Upper lobe of right lung (tissue), 1 donor: ENCODE results near the gene ENPP7. TPM values are rescaled to one million over a fixed set of nuclear protein-coding genes. Genes with fewer than 3 reads are reported as not detected.

ENCODE experiments used
- ATAC-seq: fragments of 200-7000 bp; cut with Tn5 transposase; one replicate; pipeline ENCODE4 v1.9.1; 2020; ENCODE audit warnings: mild to moderate bottlenecking, moderate library complexity
- DNase-seq: peaks from one replicate; pipeline ENCODE4 v3.0.0-alpha.2; 2020
- H3K27ac ChIP-seq: fragments of 200-600 bp; one replicate; pipeline ENCODE4 v1.8.0; 2022
- H3K27me3 ChIP-seq: fragments of 200-600 bp; one replicate; pipeline ENCODE4 v1.8.0; 2022; ENCODE audit warnings: mild to moderate bottlenecking
- H3K36me3 ChIP-seq: fragments of 200-600 bp; one replicate; pipeline ENCODE4 v1.8.0; 2022
- H3K4me1 ChIP-seq: fragments of 200-600 bp; one replicate; pipeline ENCODE4 v1.8.0; 2022
- H3K4me3 ChIP-seq: fragments of 200-600 bp; one replicate; pipeline ENCODE4 v1.8.0; 2022; ENCODE audit warnings: mild to moderate bottlenecking
- H3K9me3 ChIP-seq: fragments of 200-600 bp; one replicate; pipeline ENCODE4 v1.8.0; 2022
- intact Hi-C: fragments of 100-400 bp; cut with DNase I; formaldehyde crosslinking; loops from one replicate; pipeline ENCODE4 v1.11.0; 2022
- total RNA-seq: library from RNA; stranded (reverse); fragmentation: NEBNext Ultra II Directional; extraction: Animal tissue kit (Norgen Biotek cat#: 25700); gene quantifications from one replicate; pipeline ENCODE4 v1.2.1, GENCODE V29; 2021
- TF ChIP-seq, protein P1 (sequence below): fragments of 200-600 bp; IDR thresholded peaks from one replicate; pipeline ENCODE4 v1.8.0; 2022; ENCODE audit warnings: antibody characterized with exemption
- donor health status: DM: no; HTN: yes; CAD: no; lungs with severe emphysema.

The ENPP7 gene
- total RNA-seq, 1 donor from 2014 or later = not detected

DNA sequence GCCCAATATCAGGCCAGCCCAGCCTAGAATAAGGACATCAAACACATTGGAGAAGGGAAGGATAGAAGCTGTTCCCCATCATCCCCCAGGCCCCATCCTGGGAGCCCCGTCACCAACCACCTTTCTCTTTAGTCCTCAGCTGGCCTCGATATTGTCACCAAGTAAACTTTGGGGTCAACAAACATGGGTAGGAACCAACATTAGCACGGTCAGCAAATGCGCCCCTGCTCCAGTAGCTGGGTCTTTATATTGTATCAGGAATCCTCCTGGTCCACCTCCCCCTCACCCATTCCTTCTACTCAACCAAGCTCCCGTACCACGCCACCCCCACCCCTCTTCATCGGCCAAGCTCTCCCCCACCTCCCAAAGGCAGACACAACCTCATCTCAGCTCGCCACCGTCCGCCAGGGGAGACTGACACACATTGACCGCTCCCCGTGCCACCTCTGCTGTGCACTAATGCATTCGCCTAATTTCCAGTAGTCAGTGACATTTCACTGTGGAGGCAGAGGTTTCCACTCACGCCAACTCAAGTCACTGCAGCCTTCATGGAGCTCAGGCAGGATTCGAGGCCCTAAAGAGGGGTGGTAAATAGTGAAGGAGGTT is 26.5 kb downstream of the ENPP7 start:
- no peaks in the 10 kb centered on the region for H3K4me1 ChIP-seq
- H3K9me3 ChIP-seq = no peaks in the 10 kb centered on the region
- intact Hi-C loops = no loop called here
- no peak overlapping the region for H3K4me3 ChIP-seq
- peaks cover 15% of the 10 kb centered on the region for H3K27me3 ChIP-seq
- no peak overlapping the region for H3K27ac ChIP-seq
- no peak for ATAC-seq
- TF ChIP-seq, protein P1, sequence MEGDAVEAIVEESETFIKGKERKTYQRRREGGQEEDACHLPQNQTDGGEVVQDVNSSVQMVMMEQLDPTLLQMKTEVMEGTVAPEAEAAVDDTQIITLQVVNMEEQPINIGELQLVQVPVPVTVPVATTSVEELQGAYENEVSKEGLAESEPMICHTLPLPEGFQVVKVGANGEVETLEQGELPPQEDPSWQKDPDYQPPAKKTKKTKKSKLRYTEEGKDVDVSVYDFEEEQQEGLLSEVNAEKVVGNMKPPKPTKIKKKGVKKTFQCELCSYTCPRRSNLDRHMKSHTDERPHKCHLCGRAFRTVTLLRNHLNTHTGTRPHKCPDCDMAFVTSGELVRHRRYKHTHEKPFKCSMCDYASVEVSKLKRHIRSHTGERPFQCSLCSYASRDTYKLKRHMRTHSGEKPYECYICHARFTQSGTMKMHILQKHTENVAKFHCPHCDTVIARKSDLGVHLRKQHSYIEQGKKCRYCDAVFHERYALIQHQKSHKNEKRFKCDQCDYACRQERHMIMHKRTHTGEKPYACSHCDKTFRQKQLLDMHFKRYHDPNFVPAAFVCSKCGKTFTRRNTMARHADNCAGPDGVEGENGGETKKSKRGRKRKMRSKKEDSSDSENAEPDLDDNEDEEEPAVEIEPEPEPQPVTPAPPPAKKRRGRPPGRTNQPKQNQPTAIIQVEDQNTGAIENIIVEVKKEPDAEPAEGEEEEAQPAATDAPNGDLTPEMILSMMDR = no peak
- no peaks in the 10 kb centered on the region for H3K36me3 ChIP-seq
- peak; percentile 12 for DNase-seq

DNA sequence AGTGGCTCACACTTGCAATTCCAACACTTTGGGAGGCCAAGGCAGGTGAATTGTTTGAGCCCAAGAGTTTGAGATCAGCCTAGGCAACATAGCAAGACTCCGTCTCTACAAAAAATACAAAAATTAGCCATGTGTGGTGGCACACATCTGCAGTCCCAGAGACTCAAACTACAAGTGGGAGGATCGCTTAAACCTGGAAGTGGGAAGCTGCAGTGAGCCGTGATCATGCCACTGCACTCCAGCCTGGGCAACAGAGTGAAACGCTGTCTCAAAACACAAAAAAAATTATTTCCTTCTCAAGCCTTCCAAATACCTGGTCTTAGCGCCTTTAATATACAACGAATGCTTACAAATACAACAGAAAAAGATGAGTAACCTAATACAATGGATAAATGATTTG is 27.5 kb downstream of the ENPP7 start:
- Histone ChIP-seq H3K36me3 (no peaks in the 10 kb centered on the region), H3K4me1 (no peaks in the 10 kb centered on the region), H3K27me3 (peaks cover 8% of the 10 kb centered on the region), H3K9me3 (no peaks in the 10 kb centered on the region), H3K27ac (no peak overlapping the region), H3K4me3 (no peak overlapping the region)
- intact Hi-C loops = no loop called here
- DNase-seq (no peak), ATAC-seq (no peak)
- TF ChIP-seq, protein P1 = no peak

DNA sequence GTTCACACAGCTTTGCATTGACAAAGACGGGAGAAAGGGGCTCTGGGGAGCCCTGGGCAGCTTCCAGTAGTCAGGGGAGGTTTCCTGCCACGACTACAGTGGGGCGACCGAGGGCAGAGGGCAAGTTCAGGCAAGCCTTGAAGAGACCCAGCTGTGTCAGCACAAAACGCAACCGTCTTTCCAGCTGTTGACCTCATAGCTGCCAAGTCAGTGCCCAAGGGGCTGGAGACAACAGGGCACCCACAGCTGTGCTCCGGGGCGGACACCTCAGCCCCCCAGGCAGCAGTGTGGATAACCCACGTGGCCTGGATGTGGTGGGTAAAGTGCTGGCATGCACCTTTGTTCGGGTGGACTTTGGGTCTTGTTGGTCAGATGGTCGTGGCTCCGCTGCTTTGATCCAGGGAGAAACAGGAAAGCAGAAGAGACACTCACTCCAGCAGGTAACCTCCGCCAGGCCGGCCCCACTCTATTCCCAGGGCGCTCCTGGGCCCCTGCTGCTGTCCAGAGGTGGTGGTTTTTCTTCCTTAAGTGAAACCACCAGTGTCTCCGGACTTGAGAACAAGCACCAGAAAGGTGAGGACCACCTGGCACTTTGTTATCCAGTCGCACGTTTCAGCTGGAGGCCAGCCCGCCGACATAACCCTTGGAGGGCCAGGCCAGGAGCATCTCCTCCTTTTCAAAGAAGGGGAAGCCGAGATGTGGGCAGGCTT is 29.6 kb downstream of the ENPP7 start:
- no peaks in the 10 kb centered on the region for H3K4me1 ChIP-seq

DNA sequence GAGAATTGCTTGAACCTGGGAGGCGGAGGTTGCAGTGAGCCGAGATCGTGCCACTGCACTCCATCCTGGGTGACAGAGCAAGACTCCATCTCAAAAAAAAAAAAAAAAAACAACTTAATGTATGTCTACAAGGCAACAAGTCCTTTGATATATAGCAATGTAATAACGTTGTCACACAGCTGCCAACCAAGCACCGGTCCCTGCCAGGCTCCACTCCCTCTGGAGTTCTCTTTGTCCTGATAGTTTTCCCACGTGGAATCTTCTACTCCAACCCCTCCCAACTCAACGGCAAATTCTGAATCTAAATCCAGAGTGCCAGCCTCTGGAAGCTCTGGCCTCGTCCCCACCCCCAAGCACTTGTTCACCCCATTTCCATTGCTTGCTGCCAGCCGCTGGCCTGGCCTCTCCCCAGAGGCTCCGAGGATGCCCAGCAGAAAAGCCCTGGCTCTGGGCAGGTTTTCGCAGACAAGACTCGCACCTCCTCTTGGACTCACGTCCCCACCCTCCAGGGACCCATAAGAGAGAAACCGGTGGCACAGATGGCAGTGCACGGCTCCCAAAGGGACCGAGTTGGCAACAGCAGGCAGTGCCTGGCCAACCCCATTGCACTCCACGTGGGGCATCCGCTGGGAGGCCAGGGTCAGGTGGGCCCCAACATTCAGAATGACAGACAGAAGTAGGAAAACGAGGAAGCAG is 31.3 kb downstream of the ENPP7 start:
- H3K4me3 ChIP-seq = no peak overlapping the region
- H3K27ac ChIP-seq = no peak overlapping the region
- ATAC-seq = no peak
- intact Hi-C loops = no loop called here
- H3K27me3 ChIP-seq = peaks cover 3% of the 10 kb centered on the region
- no peaks in the 10 kb centered on the region for H3K36me3 ChIP-seq
- TF ChIP-seq, protein P1 = no peak
- peak; percentile 44 for DNase-seq
- H3K9me3 ChIP-seq = no peaks in the 10 kb centered on the region
- H3K4me1 ChIP-seq = no peaks in the 10 kb centered on the region

More for the DNA sequence above, 29.6 kb downstream of the ENPP7 start:
- Histone ChIP-seq H3K27ac (no peak overlapping the region), H3K36me3 (no peaks in the 10 kb centered on the region), H3K9me3 (no peaks in the 10 kb centered on the region), H3K4me3 (no peak overlapping the region), H3K27me3 (no peaks in the 10 kb centered on the region)
- ATAC-seq = no peak
- DNase-seq = peak; percentile 40
- TF ChIP-seq, protein P1 = no peak
- intact Hi-C loops = no loop called here

DNA sequence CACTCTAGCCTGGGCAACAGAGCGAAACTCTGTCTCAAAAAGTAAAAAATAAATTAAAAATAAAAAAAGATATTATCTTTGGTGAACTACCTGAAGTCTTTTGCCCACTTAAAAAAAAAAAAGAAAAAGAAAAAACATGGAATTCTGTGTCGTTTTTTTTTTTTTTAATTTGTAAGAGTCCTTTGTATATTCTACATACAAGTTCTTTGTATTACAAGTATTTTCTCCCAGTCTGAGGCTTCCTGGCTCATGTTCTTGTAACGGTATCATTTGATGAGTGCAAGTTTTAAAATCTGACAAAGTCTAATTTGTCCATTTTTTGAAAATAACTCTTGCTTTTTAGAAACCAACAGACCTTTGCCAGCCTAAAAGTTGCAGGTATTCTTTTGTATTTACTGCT is 35.0 kb downstream of the ENPP7 start:
- DNase-seq (no peak), ATAC-seq (no peak)
- H3K9me3 ChIP-seq = no peaks in the 10 kb centered on the region
- intact Hi-C loops = no loop called here
- H3K36me3 ChIP-seq = no peaks in the 10 kb centered on the region
- H3K27ac ChIP-seq = no peak overlapping the region
- H3K4me3 ChIP-seq = no peak overlapping the region
- H3K27me3 ChIP-seq = peaks cover 3% of the 10 kb centered on the region
- TF ChIP-seq, protein P1 = no peak
- H3K4me1 ChIP-seq = no peaks in the 10 kb centered on the region
